PFSK-1 (cell line): Measurements from ENCODE around the gene UBXN10.

ENCODE experiments used
- FOXP2 ChIP-seq: optimal IDR thresholded peaks from 2 replicates; pipeline ENCODE3; 2011; ENCODE audit warnings: borderline replicate concordance, control low read depth, inconsistent platforms; ENCODE audit not compliant: insufficient read depth; ENCODE audit errors: extremely low read length, extremely low read depth
- POLR2AphosphoS5 ChIP-seq: IDR thresholded peaks from 2 replicates; pipeline ENCODE4 v1.6.1; 2012; ENCODE audit warnings: low read depth, mild to moderate bottlenecking, control low read depth, low read length, moderate library complexity
- REST ChIP-seq, 2 experiments: IDR thresholded peaks; 2 replicates each; pipeline versions ENCODE4 v1.6.1 to v1.8.0; 2011 to 2012; ENCODE audit warnings: low read depth in 2 of 2, low read length in 2 of 2, control low read depth in 1 of 2, inconsistent platforms in 1 of 2, mild to moderate bottlenecking in 1 of 2, moderate library complexity in 1 of 2; ENCODE audit not compliant: insufficient read depth in 1 of 2
- SIN3A ChIP-seq: IDR thresholded peaks from 2 replicates; pipeline ENCODE4 v1.6.1; 2012; ENCODE audit warnings: mild to moderate bottlenecking, low read length, moderate library complexity, borderline replicate concordance; ENCODE audit not compliant: insufficient read depth
- TAF1 ChIP-seq: IDR thresholded peaks from 2 replicates; pipeline ENCODE4 v1.6.1; 2012; ENCODE audit warnings: low read length, control low read depth, borderline replicate concordance; ENCODE audit not compliant: insufficient read depth

UBXN10 gene

GRCh38 chr1:20167126-20167525, 18.8 kb upstream of the UBXN10 start:
- no peak for TF ChIP-seq SIN3A
- no peak for TF ChIP-seq FOXP2
- no peak for TF ChIP-seq REST (IDR thresholded peaks at IDR 0.05; ENCODE audit: insufficient read depth in 1 of 2, low read depth in 2 of 2, low read length in 2 of 2)
- no peak for TF ChIP-seq TAF1
- no peak for TF ChIP-seq POLR2AphosphoS5

GRCh38 chr1:20168564-20169491, 17.1 kb upstream of the UBXN10 start:
- TF ChIP-seq FOXP2, result no peak
- no peak for TF ChIP-seq REST (IDR thresholded peaks at IDR 0.05; ENCODE audit: insufficient read depth in 1 of 2, low read depth in 2 of 2, low read length in 2 of 2)
- no peak for TF ChIP-seq TAF1
- no peak for TF ChIP-seq POLR2AphosphoS5
- no peak for TF ChIP-seq SIN3A

- TF ChIP-seq FOXP2 (no peak), POLR2AphosphoS5 (no peak), TAF1 (no peak), REST (IDR thresholded peaks at IDR 0.05; ENCODE audit: insufficient read depth in 1 of 2, low read depth in 2 of 2, low read length in 2 of 2) (no peak), SIN3A (no peak)
Measured at GRCh38 chr1:20169932-20170331, 16.0 kb upstream of the UBXN10 start.

GRCh38 chr1:20172033-20172590, 13.8 kb upstream of the UBXN10 start:
- TF ChIP-seq REST (IDR thresholded peaks at IDR 0.05; ENCODE audit: insufficient read depth in 1 of 2, low read depth in 2 of 2, low read length in 2 of 2), result no peak
- TF ChIP-seq TAF1, result no peak
- TF ChIP-seq FOXP2, result no peak
- no peak for TF ChIP-seq POLR2AphosphoS5
- no peak for TF ChIP-seq SIN3A
